Endothelial cell of umbilical vein (primary cell): ENCODE results near the gene CCDC167. TPM values are rescaled to one million over a fixed set of nuclear protein-coding genes. Genes with fewer than 3 reads are reported as not detected.

Source experiments
- BruUV-seq: library from RNA; stranded (reverse); fragments of 400-500 nt; replicated peaks from 2 replicates; lab custom pipeline; 2021; lab: Mats Ljungman, UMichigan
- CTCF ChIA-PET: fragments of 300-600, 350-600 bp; sonication (Branson Sonifier 250); formaldehyde crosslinking; loops from one replicate; lab custom pipeline; 2021; ENCODE audit warnings: antibody characterized with exemption, inconsistent platforms; lab: Charles Lee
- POLR2A ChIA-PET: fragments of 300-600, 350-600 bp; sonication (Branson Sonifier 250); formaldehyde crosslinking; loops from one replicate; lab custom pipeline; 2021; ENCODE audit warnings: antibody characterized with exemption, inconsistent platforms; lab: Charles Lee
- DNase-seq: peaks from one replicate; pipeline ENCODE4 v3.0.0-alpha.2; 2011; ENCODE audit warnings: low read depth, low spot score
- FAIRE-seq: peaks from 2 replicates; lab custom pipeline; 2011; peaks lifted over from hg19 to GRCh38; lab: Jason Lieb, UNC
- H2AFZ ChIP-seq: 2 replicates; pipeline ENCODE4 v1.6.0; 2012; ENCODE audit warnings: low read depth, low read length, control low read depth, inconsistent platforms
- H3K27ac ChIP-seq: 2 replicates; pipeline ENCODE4 v1.5.1; 2011; ENCODE audit warnings: low read depth, mild to moderate bottlenecking, control low read depth, low read length, moderate library complexity; ENCODE audit not compliant: insufficient read depth
- H3K27me3 ChIP-seq, 2 experiments: 2 replicates each; pipeline versions ENCODE4 v1.6.0 to v1.6.1; 2011; ENCODE audit warnings: low read length in 2 of 2, mixed read lengths in 1 of 2; ENCODE audit not compliant: control insufficient read depth in 2 of 2, insufficient read depth in 2 of 2
- H3K36me3 ChIP-seq, 2 experiments: 2 replicates in 1 of 2; 3 replicates in 1 of 2; pipeline ENCODE4 v1.5.1; 2011; ENCODE audit warnings: low read length in 2 of 2, mild to moderate bottlenecking in 1 of 2, moderate library complexity in 1 of 2; ENCODE audit not compliant: control insufficient read depth in 2 of 2, insufficient read depth in 2 of 2; ENCODE audit errors: extremely low read depth in 1 of 2
- H3K4me1 ChIP-seq: 3 replicates; pipeline ENCODE4 v1.5.1; 2011; ENCODE audit warnings: mild to moderate bottlenecking, low read length; ENCODE audit not compliant: control insufficient read depth, insufficient read depth; ENCODE audit errors: extremely low read depth
- H3K4me2 ChIP-seq: 2 replicates; pipeline ENCODE4 v1.6.1; 2011; ENCODE audit warnings: low read length, control low read depth, mixed read lengths; ENCODE audit not compliant: insufficient read depth
- H3K4me3 ChIP-seq, 3 experiments: fragments of 200-600 bp in 1 of 3; sonication (generic), shearing (Covaris generic) in 1 of 3; replicated peaks in 1 of 3; 2 replicates each; pipeline ENCODE4 v1.5.1; 2011 to 2016; ENCODE audit warnings: control low read depth in 3 of 3, low read length in 3 of 3, mild to moderate bottlenecking in 2 of 3, inconsistent platforms in 1 of 3, low read depth in 1 of 3, moderate library complexity in 1 of 3; ENCODE audit not compliant: insufficient read depth in 1 of 3
- H3K79me2 ChIP-seq: 2 replicates; pipeline ENCODE4 v1.6.0; 2012; ENCODE audit warnings: low read length, inconsistent platforms; ENCODE audit not compliant: control insufficient read depth, insufficient read depth
- H3K9ac ChIP-seq: replicated peaks from 2 replicates; pipeline ENCODE3; 2011; ENCODE audit warnings: low read length, control low read depth; ENCODE audit not compliant: insufficient read depth; ENCODE audit errors: extremely low read depth
- H3K9me1 ChIP-seq: replicated peaks from 3 replicates; pipeline ENCODE4 v1.6.0; 2011; ENCODE audit warnings: mild to moderate bottlenecking, low read length; ENCODE audit not compliant: control insufficient read depth, insufficient read depth; ENCODE audit errors: extremely low read depth
- H3K9me3 ChIP-seq: replicated peaks from 2 replicates; pipeline ENCODE4 v1.5.1; 2012; ENCODE audit warnings: low read length, inconsistent platforms; ENCODE audit not compliant: control insufficient read depth, insufficient read depth
- H4K20me1 ChIP-seq: replicated peaks from 2 replicates; pipeline ENCODE3; 2011; ENCODE audit warnings: mild to moderate bottlenecking, low read length; ENCODE audit not compliant: control insufficient read depth, insufficient read depth; ENCODE audit errors: extremely low read depth
- EZH2 ChIP-seq: IDR thresholded peaks from 2 replicates; pipeline ENCODE4 v1.6.1; 2012; ENCODE audit warnings: borderline replicate concordance, low read depth, mild to moderate bottlenecking, moderate library complexity, low read length, inconsistent platforms; ENCODE audit not compliant: severe bottlenecking
- FOS ChIP-seq: IDR thresholded peaks from 2 replicates; pipeline ENCODE4 v1.6.1; 2011; ENCODE audit warnings: mild to moderate bottlenecking, low read length, moderate library complexity, borderline replicate concordance; ENCODE audit not compliant: insufficient read depth
- GATA2 ChIP-seq: IDR thresholded peaks from 2 replicates; pipeline ENCODE4 v1.7.0; 2011; ENCODE audit warnings: low read depth, mild to moderate bottlenecking, moderate library complexity, mixed read lengths, low read length; ENCODE audit not compliant: insufficient read length, insufficient read depth
- JUN ChIP-seq: IDR thresholded peaks from 2 replicates; pipeline ENCODE4 v1.6.1; 2011; ENCODE audit warnings: borderline replicate concordance, low read depth; ENCODE audit not compliant: insufficient read length, insufficient read depth
- MYC ChIP-seq: IDR thresholded peaks from one replicate; pipeline ENCODE4 v1.6.1; 2011; ENCODE audit warnings: mild to moderate bottlenecking, low read depth, low read length
- POLR2A ChIP-seq: IDR thresholded peaks from 2 replicates; pipeline ENCODE4 v1.6.1; 2012; ENCODE audit warnings: low read depth, mild to moderate bottlenecking, control low read depth, low read length
- POLR2AphosphoS5 ChIP-seq: IDR thresholded peaks from 2 replicates; pipeline ENCODE4 v1.6.1; 2012; ENCODE audit warnings: low read depth, mild to moderate bottlenecking, control low read depth, low read length, moderate library complexity; ENCODE audit not compliant: insufficient read depth
- dilution Hi-C: fragments of 300-500 bp; cut with MboI; formaldehyde crosslinking; loops from one replicate; pipeline ENCODE4 v1.15.0; 2019; ENCODE audit warnings: low sequenced_read_pairs; ENCODE audit not compliant: extremely low pct_ligation_motif_present
- intact Hi-C: fragments of 100-400 bp; cut with micrococcal nuclease; formaldehyde crosslinking; loops from one replicate; pipeline ENCODE4 v1.10.0; 2022
- polyA plus RNA-seq, 4 experiments: library from polyadenylated mRNA; depleted of rRNA in 3 of 4; stranded (reverse) in 3 of 4; unstranded in 1 of 4; fragments of >200 nt; gene quantifications; 2 replicates each; pipeline versions ENCODE4 v1.2.1 to v1.2.3, GENCODE V29; 2011 to 2012; ENCODE audit warnings: missing spikeins in 1 of 4
- total RNA-seq: library from RNA; stranded (reverse); gene quantifications from 2 replicates; pipeline ENCODE4 v1.2.3, GENCODE V29; 2021
- TF ChIP-seq, protein P1 (sequence below): IDR thresholded peaks from 2 replicates; pipeline ENCODE4 v1.6.1; 2011; ENCODE audit not compliant: insufficient read depth, insufficient read length
- TF ChIP-seq, protein P2 (sequence below), 2 donors: IDR thresholded peaks; 1 replicate in 1 of 2; 2 replicates in 1 of 2; pipeline ENCODE4 v1.5.1; 2011; ENCODE audit warnings: low read length in 2 of 2, mild to moderate bottlenecking in 2 of 2, moderate library complexity in 2 of 2, control low read depth in 1 of 2, inconsistent platforms in 1 of 2, low read depth in 1 of 2; ENCODE audit not compliant: insufficient read depth in 1 of 2; ENCODE audit errors: extremely low read depth in 1 of 2

The CCDC167 gene
- total and polyA plus RNA-seq, 2 donors (not counting 3 experiments of a cell fraction or from before 2014, with no cell fraction given), result 46.6 to 105 TPM

DNA sequence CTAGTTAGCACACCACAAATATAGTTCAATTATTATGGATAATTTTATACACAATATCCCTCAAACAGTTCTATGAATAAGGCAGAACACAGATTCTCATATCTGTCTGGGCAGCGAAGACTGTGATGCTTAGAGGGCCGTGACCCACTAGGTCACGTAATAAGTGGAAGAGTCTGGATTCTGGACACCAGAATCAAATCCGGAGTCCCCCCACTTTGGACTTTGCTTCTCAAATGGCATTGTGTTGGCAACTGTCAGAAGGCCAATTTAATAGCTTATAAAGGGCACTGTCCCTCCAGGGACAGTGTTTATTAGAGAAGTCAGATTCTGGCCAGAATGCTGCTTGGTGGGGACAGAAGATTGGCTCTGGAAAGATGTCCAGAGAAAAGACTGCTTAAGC is 6.8 kb upstream of the CCDC167 start:
- ChIA-PET CTCF (interaction anchor here (0.7 kb wide), 1 partner anchor 10 kb away, joined by 3 read pairs; no protein-coding TSS in a partner anchor), POLR2A (no interaction called here)
- H3K9me3 ChIP-seq, result no peaks in the 10 kb centered on the region
- FAIRE-seq, result no peak
- H3K79me2 ChIP-seq, result no peaks in the 10 kb centered on the region
- TF ChIP-seq, protein P1, sequence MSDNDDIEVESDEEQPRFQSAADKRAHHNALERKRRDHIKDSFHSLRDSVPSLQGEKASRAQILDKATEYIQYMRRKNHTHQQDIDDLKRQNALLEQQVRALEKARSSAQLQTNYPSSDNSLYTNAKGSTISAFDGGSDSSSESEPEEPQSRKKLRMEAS, result no peak
- no peak for TF ChIP-seq POLR2A
- TF ChIP-seq GATA2, result no peak
- no peak for TF ChIP-seq POLR2AphosphoS5
- TF ChIP-seq MYC, result no peak
- TF ChIP-seq, protein P2, sequence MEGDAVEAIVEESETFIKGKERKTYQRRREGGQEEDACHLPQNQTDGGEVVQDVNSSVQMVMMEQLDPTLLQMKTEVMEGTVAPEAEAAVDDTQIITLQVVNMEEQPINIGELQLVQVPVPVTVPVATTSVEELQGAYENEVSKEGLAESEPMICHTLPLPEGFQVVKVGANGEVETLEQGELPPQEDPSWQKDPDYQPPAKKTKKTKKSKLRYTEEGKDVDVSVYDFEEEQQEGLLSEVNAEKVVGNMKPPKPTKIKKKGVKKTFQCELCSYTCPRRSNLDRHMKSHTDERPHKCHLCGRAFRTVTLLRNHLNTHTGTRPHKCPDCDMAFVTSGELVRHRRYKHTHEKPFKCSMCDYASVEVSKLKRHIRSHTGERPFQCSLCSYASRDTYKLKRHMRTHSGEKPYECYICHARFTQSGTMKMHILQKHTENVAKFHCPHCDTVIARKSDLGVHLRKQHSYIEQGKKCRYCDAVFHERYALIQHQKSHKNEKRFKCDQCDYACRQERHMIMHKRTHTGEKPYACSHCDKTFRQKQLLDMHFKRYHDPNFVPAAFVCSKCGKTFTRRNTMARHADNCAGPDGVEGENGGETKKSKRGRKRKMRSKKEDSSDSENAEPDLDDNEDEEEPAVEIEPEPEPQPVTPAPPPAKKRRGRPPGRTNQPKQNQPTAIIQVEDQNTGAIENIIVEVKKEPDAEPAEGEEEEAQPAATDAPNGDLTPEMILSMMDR (IDR thresholded peaks at IDR 0.05; ENCODE audit: extremely low read depth in 1 of 2, insufficient read depth in 1 of 2, low read depth in 1 of 2, low read length in 2 of 2), result no peak
- TF ChIP-seq FOS, result no peak
- no peak for TF ChIP-seq EZH2
- no peak for TF ChIP-seq JUN
- no peaks in the 10 kb centered on the region for H3K36me3 ChIP-seq
- no peaks in the 10 kb centered on the region for H3K4me1 ChIP-seq
- no peak overlapping the region for H3K4me3 ChIP-seq
- dilution Hi-C loops, result no loop called here
- no peak overlapping the region for H3K9ac ChIP-seq
- intact Hi-C loops, result no loop called here
- H3K27me3 ChIP-seq, result peaks cover 22% of the 10 kb centered on the region in 2 experiments
- no TSS peak for BruUV-seq
- H3K9me1 ChIP-seq, result no peaks in the 10 kb centered on the region
- H4K20me1 ChIP-seq, result no peaks in the 10 kb centered on the region
- H3K27ac ChIP-seq, result no peak overlapping the region
- no peak for DNase-seq
- H3K4me2 ChIP-seq, result no peak overlapping the region
- H2AFZ ChIP-seq, result no peak overlapping the region
